IPS-15b (cell line): ENCODE data around the gene NANOS2.

ENCODE experiments used
- H3K27me3 ChIP-seq: one replicate; pipeline ENCODE4 v1.6.1; 2013; ENCODE audit warnings: low read length; ENCODE audit not compliant: control insufficient read depth, insufficient read depth
- H3K36me3 ChIP-seq: one replicate; pipeline ENCODE4 v1.6.1; 2013; ENCODE audit warnings: low read length; ENCODE audit not compliant: control insufficient read depth, insufficient read depth
- H3K4me1 ChIP-seq: one replicate; pipeline ENCODE4 v1.6.1; 2013; ENCODE audit warnings: mild to moderate bottlenecking, low read length; ENCODE audit not compliant: control insufficient read depth, insufficient read depth
- H3K4me3 ChIP-seq: one replicate; pipeline ENCODE4 v1.5.1; 2013; ENCODE audit warnings: low read depth, low read length
- H3K9ac ChIP-seq: one replicate; pipeline ENCODE4 v1.6.1; 2013; ENCODE audit warnings: low read depth, mild to moderate bottlenecking, low read length
- H3K9me3 ChIP-seq: one replicate; pipeline ENCODE4 v1.6.1; 2013; ENCODE audit warnings: mild to moderate bottlenecking, low read length; ENCODE audit not compliant: control insufficient read depth, insufficient read depth

Gene NANOS2

DNA sequence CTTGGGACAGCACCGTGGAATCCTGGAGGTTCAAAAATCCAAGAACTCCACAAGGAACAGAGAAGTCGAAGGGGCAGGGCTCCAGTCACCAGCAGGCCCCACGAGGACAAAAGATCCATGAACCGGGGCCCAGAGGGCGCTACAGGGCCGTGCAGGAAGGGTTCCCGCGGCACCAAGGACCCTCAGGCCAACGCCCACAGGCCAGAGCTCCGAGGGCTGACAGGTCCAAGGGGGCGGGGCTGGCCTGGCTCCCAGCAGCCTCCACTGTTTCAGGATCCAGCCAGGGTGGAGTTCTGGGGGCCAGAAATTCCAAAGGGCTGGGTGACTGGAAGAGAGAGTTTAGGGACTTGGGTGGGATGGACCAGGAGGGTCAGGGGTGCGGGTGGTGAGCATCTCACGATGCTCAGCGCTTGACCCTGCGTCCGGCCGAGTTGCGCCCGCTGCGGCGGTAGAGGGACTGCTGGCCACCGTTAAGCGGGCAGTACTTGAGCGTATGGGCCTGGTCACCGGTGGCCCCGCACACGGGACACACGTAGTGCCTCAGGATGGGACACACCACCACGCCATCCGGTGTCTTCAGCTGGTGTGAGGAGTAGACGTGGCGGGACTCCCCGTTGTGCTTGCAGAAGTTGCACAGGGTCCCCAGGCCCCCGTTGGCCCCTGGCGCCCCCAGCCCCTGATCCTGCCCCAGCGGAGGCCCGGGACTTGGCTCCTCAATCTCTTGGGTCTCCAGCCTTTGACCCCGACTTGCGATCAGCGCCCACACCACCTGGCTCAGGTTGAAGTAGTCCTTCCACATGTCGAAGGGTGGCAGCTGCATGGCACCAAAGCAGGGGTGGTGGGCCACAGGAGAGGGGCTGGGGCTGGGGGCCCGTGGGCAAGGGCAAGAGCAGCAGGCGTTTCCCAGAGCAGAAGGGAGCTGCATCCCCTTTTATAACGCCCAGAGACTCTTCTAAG, at the start of gene NANOS2:
Gene NANOS2, minus strand, starts transcription at position 905 of the 957 bp plus-strand sequence. Its CDS starts 85 bp downstream, at position 820.
- Histone ChIP-seq H3K9ac (no peak within 1 kb of the TSS), H3K27me3 (no peaks in the 10 kb centered on the region), H3K4me3 (no peak within 1 kb of the TSS), H3K4me1 (no peaks in the 10 kb centered on the region), H3K36me3 (no peaks in the 10 kb centered on the region), H3K9me3 (no peaks in the 10 kb centered on the region)

DNA sequence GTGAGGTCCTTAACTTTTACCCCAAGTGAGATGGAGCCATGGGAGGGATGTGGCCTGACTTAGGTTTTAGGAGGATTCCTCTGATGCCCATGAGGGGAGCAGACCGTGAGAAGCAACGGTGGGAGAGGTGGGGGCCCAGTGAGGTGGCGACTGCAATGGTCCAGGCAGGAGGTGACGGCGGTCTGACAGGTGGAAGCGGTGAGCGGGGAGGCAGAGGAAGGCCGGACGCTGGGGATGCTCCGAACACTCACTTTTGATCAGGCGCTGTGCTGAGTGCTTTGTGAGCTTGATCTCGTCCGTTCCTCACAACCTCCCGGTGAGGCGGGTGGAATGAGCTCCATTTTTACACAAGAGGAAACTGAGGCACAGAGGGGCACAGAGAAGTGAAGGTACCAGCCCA, 47.4 kb upstream of the NANOS2 start:
- H3K9me3 ChIP-seq, result no peaks in the 10 kb centered on the region
- no peaks in the 10 kb centered on the region for H3K27me3 ChIP-seq
- no peak overlapping the region for H3K4me3 ChIP-seq
- H3K4me1 ChIP-seq, result peaks cover 7% of the 10 kb centered on the region
- peaks cover 13% of the 10 kb centered on the region for H3K36me3 ChIP-seq
- no peak overlapping the region for H3K9ac ChIP-seq

DNA sequence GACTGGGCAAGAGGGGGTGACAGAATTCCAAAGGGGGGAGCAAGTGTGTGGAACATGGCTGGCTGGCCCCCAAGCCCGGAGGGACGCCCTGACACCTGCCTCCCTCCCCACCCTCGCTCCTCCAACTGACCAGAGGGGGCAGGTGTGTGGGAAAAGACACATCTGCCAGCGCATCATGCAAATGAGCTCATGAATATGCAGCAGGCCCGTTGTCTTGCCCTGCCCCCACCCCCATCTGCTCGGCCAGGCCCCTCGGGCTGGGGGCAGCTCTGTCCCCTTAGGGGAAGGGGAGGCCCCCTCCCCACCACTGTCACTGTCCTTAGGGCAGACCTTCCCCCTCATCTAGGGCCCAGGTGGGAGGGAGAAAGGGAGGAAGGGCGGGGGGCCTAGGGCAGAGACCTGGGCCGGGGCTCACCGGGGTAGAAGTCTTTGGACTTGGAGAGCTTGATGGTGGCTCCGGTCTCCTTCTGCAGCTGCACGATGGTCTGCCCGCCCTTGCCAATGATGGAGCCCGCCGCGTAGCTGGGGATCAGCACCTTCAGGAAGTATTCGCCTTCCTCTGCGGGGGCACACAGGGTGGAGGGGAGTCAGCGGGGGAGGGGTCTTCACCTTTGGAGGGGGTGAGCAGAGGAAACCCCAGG, 46.1 kb upstream of the NANOS2 start:
- Histone ChIP-seq H3K27me3 (no peaks in the 10 kb centered on the region), H3K9ac (no peak overlapping the region), H3K4me3 (peak overlapping the region; percentile 45), H3K4me1 (peaks cover 7% of the 10 kb centered on the region), H3K36me3 (peaks cover 13% of the 10 kb centered on the region), H3K9me3 (no peaks in the 10 kb centered on the region)

DNA sequence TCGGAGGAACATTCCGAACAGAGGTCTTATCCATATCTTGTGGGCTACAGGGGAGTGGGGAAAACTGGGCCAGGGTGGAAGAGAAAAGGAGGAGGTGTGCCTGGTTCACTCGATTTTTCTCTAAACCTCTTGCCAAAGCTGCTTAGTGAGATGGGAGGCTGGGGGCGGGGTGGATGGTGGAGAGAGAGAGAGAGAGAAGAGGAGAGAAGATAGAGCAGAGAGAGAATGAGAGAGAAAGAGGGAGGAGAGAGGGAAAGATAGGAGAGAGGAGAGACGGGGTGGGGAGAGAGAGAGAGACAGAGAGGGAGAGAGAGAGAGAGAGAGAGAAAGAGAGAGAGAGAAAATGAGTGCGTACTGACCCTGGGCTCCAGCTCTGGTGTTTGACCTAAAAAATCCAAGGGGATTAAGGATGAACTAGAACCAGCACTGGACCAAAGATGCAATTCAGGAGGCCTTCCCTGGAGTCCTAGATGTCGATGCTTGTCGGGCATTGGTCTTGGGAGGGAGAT, 45.0 kb upstream of the NANOS2 start:
- Histone ChIP-seq H3K4me3 (no peak overlapping the region), H3K9ac (no peak overlapping the region), H3K4me1 (peaks cover 7% of the 10 kb centered on the region), H3K27me3 (no peaks in the 10 kb centered on the region), H3K36me3 (peaks cover 15% of the 10 kb centered on the region), H3K9me3 (no peaks in the 10 kb centered on the region)

DNA sequence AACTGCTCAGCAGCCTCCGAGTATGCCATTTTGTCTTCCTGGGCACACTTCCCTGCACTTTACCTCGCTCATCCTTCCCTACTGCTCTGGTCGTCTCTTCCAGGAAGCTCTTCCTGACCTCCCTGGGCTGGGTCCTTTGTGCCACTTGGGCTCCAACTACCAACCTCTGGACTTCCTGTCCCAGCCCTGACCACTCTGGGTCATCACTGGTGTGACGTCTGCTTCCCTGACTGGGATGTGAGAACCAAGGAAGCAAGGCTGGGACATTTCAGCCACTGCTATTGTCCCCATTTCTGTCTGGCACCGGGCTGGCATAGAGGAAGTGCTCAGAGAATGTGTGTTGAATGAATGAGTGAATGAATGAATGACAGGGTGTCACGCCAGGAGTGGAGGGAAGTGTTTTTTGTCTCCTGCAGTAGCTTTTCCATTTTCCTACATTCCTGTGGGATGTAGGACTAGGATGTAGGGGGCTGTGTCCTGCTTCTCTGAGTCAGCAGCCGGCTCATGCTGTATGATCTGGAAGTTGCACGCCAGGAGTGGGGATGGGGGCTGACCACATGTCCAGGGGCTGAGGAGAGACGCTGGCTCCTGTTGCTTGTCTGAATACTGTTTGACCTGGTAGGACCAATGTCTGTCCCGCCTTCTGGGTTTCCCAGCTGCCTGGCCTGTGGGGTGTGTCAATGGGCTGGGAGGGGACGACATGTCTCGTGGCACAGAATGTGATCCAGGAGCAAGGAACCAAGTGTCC, 44.4 kb upstream of the NANOS2 start:
- Histone ChIP-seq H3K4me3 (no peak overlapping the region), H3K9ac (no peak overlapping the region), H3K36me3 (peaks cover 17% of the 10 kb centered on the region), H3K4me1 (peaks cover 7% of the 10 kb centered on the region), H3K9me3 (no peaks in the 10 kb centered on the region), H3K27me3 (no peaks in the 10 kb centered on the region)

DNA sequence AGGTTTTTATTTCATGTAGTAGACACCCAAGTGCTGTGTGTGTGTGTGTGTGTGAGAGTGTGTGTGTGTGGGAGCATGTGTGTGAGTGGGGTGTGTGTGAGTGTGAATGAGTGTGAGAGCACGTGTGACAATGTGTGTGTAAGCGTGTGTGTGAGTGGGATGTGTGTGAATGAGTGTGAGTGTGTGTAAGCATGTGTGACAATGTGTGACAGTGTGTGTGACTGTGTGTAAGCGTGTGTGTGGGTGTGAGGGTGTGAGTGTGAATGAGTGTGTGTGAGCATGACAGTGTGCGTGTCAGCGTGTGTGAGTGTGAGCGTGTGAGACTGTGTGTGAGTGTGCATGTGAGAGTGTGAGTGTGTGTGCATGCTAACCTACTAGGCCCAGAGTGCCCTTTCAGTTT, 43.7 kb upstream of the NANOS2 start:
- H3K4me3 ChIP-seq, result no peak overlapping the region
- peaks cover 10% of the 10 kb centered on the region for H3K4me1 ChIP-seq
- H3K9ac ChIP-seq, result no peak overlapping the region

DNA sequence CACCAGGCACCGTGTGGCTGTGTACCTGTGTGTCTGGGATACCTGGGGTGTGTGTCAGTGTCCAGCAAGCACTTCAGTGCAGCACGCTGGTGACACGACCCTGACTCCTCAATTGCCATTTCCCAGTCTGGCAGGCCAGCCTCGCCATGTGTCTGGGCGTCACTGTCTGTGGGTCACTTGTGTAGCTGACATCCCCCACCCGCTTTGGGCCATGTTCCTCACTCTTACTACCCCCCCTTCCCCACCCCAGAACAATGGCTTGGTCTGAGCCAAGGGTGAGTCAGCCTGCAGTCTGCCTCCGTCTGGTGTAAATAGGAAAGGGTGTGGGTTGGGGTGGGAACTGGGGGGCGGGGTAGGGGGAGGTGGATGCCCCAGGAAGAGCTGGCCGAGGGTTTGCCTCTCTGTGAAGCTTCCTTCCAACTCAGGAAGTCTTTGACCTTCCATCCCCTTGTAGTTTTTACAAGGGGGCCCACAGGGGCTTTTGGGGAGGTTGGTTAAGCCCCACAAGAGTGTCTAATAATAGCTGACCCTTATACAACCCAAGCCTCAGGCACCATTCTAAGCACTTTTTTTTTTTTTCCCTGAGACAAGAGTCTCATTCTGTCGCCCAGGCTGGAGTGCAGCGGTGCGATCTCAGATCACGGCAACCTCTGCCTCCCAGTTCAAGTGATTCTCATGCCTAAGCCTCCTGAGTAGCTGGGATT, 41.5 kb upstream of the NANOS2 start:
- H3K27me3 ChIP-seq, result no peaks in the 10 kb centered on the region
- no peaks in the 10 kb centered on the region for H3K9me3 ChIP-seq
- peaks cover 8% of the 10 kb centered on the region for H3K4me1 ChIP-seq
- no peak overlapping the region for H3K4me3 ChIP-seq
- peaks cover 16% of the 10 kb centered on the region for H3K36me3 ChIP-seq
- no peak overlapping the region for H3K9ac ChIP-seq

More for the DNA sequence above, 43.7 kb upstream of the NANOS2 start:
- H3K36me3 ChIP-seq, result peaks cover 21% of the 10 kb centered on the region
- no peaks in the 10 kb centered on the region for H3K27me3 ChIP-seq
- no peaks in the 10 kb centered on the region for H3K9me3 ChIP-seq

DNA sequence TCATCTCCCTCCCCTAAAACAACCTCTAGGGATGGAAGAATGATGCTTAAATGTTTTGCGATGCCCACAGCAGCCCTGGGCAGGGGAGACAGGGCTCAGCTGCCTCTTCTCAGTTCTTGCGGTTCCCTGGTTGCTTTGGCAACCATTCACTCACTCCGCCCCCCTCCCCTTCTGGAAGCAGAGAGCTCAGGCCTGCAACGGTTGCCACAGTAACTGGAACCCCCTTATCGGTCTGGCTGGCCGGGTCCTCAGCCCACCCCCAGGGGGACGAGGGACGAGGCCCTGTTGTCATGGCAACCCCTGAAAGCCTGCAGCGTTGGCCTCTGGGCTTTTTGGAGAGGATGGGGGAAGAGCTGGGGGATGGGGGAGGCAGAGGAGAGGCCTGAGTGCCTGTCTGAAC, 39.6 kb upstream of the NANOS2 start:
- Histone ChIP-seq H3K27me3 (no peaks in the 10 kb centered on the region), H3K9me3 (no peaks in the 10 kb centered on the region), H3K4me3 (no peak overlapping the region), H3K36me3 (peaks cover 14% of the 10 kb centered on the region), H3K9ac (no peak overlapping the region), H3K4me1 (peaks cover 2% of the 10 kb centered on the region)

DNA sequence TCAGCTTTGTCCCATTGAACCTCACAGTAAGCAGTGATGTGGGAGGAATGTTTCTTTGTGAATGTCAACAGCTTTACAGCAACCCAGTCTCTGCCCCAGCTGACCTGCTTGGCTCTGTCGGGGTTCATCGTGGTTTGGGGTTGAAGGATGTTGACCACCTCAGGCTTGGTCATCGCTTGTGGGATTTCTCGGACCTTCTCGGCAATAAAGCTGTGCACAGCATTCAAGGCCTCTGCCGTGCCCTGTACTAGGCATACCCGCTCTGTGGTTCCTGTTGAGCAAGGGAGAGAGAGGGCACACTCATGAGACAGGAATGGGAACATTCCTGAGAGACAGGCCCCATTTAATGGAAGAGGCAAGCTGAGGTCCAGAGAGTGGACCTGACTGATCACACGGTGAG, 39.1 kb upstream of the NANOS2 start:
- Histone ChIP-seq H3K4me1 (peaks cover 2% of the 10 kb centered on the region), H3K4me3 (peak overlapping the region; percentile 89)

GRCh38 chr19:45952686-45953505, 38.3 kb upstream of the NANOS2 start:
- H3K9me3 ChIP-seq, result no peaks in the 10 kb centered on the region
- H3K4me3 ChIP-seq, result peak overlapping the region; percentile 89
- peaks cover 2% of the 10 kb centered on the region for H3K4me1 ChIP-seq
- H3K27me3 ChIP-seq, result no peaks in the 10 kb centered on the region
- H3K9ac ChIP-seq, result no peak overlapping the region
- H3K36me3 ChIP-seq, result peaks cover 7% of the 10 kb centered on the region

More for the DNA sequence above, 39.1 kb upstream of the NANOS2 start:
- Histone ChIP-seq H3K36me3 (peaks cover 12% of the 10 kb centered on the region), H3K9ac (no peak overlapping the region), H3K27me3 (no peaks in the 10 kb centered on the region), H3K9me3 (no peaks in the 10 kb centered on the region)
